ENCODE data around the gene EIF3F.

Gene EIF3F

DNA sequence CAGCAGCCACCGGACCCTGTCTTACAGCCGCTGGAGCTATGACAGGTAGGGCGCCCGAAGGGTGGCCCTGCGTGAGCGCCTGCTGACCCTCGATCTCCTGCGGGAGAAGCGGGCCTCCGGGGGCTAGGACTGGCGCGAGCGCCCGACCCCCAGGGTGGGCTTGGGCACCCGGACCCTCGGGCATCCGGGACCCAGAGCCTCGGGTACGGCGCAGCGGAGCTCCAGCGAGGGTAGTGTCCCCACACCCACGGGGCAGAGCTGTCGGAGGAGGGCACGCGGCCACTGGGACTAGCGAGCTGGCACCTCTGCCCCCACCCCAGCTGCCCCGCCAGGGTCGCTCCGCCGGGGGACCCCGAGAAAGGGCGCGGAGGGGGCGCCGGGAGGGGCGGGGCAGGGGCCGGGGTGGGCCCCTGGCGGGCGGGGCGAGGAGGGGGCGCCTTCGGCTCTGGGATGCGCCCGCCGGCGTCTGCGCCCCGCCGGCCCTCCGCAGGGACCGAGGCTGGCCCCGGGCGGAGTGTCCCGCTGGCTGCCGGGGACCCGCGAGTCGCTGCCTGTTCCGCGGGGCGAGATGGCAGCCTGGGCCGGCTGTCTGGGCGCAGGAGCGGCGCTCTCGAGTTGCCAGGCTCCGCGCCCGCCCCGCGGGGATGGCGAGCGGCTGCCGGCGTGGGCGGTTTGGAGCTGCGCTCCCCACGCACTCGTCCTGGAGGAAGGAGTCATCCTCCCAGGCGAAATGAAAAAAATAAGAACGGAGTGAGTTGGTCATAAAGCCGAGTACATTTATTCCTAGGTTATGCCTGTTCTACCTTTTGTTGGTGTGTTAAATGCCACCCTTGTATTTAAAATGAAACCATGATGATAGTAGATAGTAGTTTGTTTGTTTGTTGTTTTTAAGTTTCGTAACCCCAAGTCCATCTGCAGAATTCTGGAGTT, 32.4 kb downstream of the EIF3F start:
- H3K27ac ChIP-seq (ENCODE audit: low read length, poor library complexity, severe bottlenecking), result no peak overlapping the region
- no peaks in the 10 kb centered on the region for H3K9me3 ChIP-seq (ENCODE audit: control insufficient read depth, low read length)
- WGBS, result 2% methylated on average over 72 of the region's 84 CpGs
- no peak overlapping the region for H2BK12ac ChIP-seq (ENCODE audit: low read length in 2 of 2)
- no peak overlapping the region for H4K8ac ChIP-seq (ENCODE audit: low read length)
- H3K36me3 ChIP-seq (ENCODE audit: control insufficient read depth in 1 of 2, insufficient read depth in 2 of 2, low read depth in 1 of 2, low read length in 2 of 2), result no peaks in the 10 kb centered on the region
- H3K18ac ChIP-seq (ENCODE audit: low read depth in 1 of 2, low read length in 2 of 2), result no peak overlapping the region
- H3K27me3 ChIP-seq (ENCODE audit: control insufficient read depth in 1 of 2, insufficient read depth in 1 of 2, low read length in 2 of 2), result peaks cover 0 to 48% of the 10 kb centered on the region in 2 experiments
- no peak overlapping the region for H2AK5ac ChIP-seq (ENCODE audit: low read length, severe bottlenecking)
- H2AFZ ChIP-seq (ENCODE audit: low read depth, low read length), result peak overlapping the region; percentile 55
- H3K4me1 ChIP-seq (ENCODE audit: control insufficient read depth, insufficient read depth, low read depth, low read length), result peaks cover 17% of the 10 kb centered on the region
- H2BK15ac ChIP-seq (ENCODE audit: low read depth, poor library complexity, severe bottlenecking), result no peak overlapping the region
- no peak overlapping the region for H3K4ac ChIP-seq (ENCODE audit: low read depth in 1 of 2, low read length in 2 of 2)
- H3K79me1 ChIP-seq (replicated peaks; ENCODE audit: low read length, poor library complexity, severe bottlenecking), result no peaks in the 10 kb centered on the region
- no peak overlapping the region for H2BK120ac ChIP-seq (ENCODE audit: low read depth, low read length)
- no peak overlapping the region for H3K23ac ChIP-seq (ENCODE audit: low read length in 2 of 2)
- H3K4me2 ChIP-seq (ENCODE audit: low read length, poor library complexity, severe bottlenecking), result peak overlapping the region; percentile 98
- no peak overlapping the region for H3K14ac ChIP-seq (ENCODE audit: low read length in 2 of 2)
- no peak overlapping the region for H2BK5ac ChIP-seq (ENCODE audit: low read depth, low read length, poor library complexity, severe bottlenecking)
- H3K4me3 ChIP-seq (ENCODE audit: insufficient read depth in 1 of 2, low read depth in 1 of 2, low read length in 2 of 2), result peak overlapping the region; percentile 48 to 80
- DNase-seq, result peak; percentile 27
- H4K91ac ChIP-seq (ENCODE audit: low read length), result no peak overlapping the region
- peak overlapping the region; percentile 91 for H3K9ac ChIP-seq (ENCODE audit: low read length)

DNA sequence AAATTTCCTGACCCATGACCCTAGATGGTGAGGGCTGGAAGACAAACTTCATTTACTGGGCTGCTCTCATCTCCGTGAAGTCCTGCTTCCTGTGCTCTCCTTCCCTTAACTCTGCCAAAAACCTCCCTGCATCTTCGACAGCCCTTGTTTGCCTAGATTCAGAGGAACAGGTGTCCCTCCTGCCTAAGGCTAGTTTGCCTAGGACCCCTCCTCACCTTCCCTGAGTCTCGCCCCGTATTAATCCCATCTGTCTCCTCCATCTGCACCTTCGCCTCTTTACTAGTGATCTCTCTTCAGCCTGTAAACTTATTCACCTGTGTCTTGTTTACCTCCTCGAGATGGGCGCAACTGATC, 33.1 kb downstream of the EIF3F start:
- Histone ChIP-seq H3K4me3 (ENCODE audit: insufficient read depth in 1 of 2, low read depth in 1 of 2, low read length in 2 of 2) (peak overlapping the region in 1 of 2 experiments; percentile 77), H2AFZ (ENCODE audit: low read depth, low read length) (no peak overlapping the region), H2BK5ac (ENCODE audit: low read depth, low read length, poor library complexity, severe bottlenecking) (no peak overlapping the region), H3K18ac (ENCODE audit: low read depth in 1 of 2, low read length in 2 of 2) (no peak overlapping the region), H3K79me1 (replicated peaks; ENCODE audit: low read length, poor library complexity, severe bottlenecking) (no peaks in the 10 kb centered on the region), H4K8ac (ENCODE audit: low read length) (no peak overlapping the region), H4K91ac (ENCODE audit: low read length) (no peak overlapping the region), H3K27me3 (ENCODE audit: control insufficient read depth in 1 of 2, insufficient read depth in 1 of 2, low read length in 2 of 2) (peaks cover 0 to 48% of the 10 kb centered on the region in 2 experiments), H3K23ac (ENCODE audit: low read length in 2 of 2) (no peak overlapping the region), H3K9me3 (ENCODE audit: control insufficient read depth, low read length) (no peaks in the 10 kb centered on the region), H3K4ac (ENCODE audit: low read depth in 1 of 2, low read length in 2 of 2) (no peak overlapping the region), H3K4me2 (ENCODE audit: low read length, poor library complexity, severe bottlenecking) (no peak overlapping the region), H2BK15ac (ENCODE audit: low read depth, poor library complexity, severe bottlenecking) (no peak overlapping the region), H2BK120ac (ENCODE audit: low read depth, low read length) (no peak overlapping the region), H3K4me1 (ENCODE audit: control insufficient read depth, insufficient read depth, low read depth, low read length) (peaks cover 17% of the 10 kb centered on the region), H2AK5ac (ENCODE audit: low read length, severe bottlenecking) (no peak overlapping the region), H3K14ac (ENCODE audit: low read length in 2 of 2) (no peak overlapping the region), H3K9ac (ENCODE audit: low read length) (peak overlapping the region; percentile 91), H3K27ac (ENCODE audit: low read length, poor library complexity, severe bottlenecking) (no peak overlapping the region), H3K36me3 (ENCODE audit: control insufficient read depth in 1 of 2, insufficient read depth in 2 of 2, low read depth in 1 of 2, low read length in 2 of 2) (no peaks in the 10 kb centered on the region), H2BK12ac (ENCODE audit: low read length in 2 of 2) (no peak overlapping the region)
- DNase-seq, result no peak
- 39% methylated on average over 7 of the region's 7 CpGs for WGBS

DNA sequence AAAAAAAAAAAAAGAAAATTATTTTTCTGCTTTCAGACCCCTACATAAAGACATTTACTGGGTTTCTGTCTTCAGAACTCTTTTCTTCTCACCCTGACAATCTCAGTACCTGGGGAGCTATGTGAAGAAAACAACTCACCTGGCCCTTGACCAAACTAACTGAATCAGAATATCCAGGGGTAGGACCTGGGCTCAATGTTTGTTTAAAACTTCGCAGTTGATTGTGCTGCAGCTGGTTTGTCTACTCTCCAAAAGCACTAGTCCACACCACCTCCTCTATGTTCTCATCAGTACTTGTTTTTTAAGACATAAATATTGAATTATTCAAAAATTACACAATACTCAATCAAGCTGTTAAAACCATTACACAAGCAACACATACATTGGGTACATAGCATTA, 34.8 kb downstream of the EIF3F start:
- no peaks in the 10 kb centered on the region for H3K9me3 ChIP-seq (ENCODE audit: control insufficient read depth, low read length)
- peaks cover 17% of the 10 kb centered on the region for H3K4me1 ChIP-seq (ENCODE audit: control insufficient read depth, insufficient read depth, low read depth, low read length)
- peaks cover 0 to 35% of the 10 kb centered on the region in 2 experiments for H3K27me3 ChIP-seq (ENCODE audit: control insufficient read depth in 1 of 2, insufficient read depth in 1 of 2, low read length in 2 of 2)
- no CpG with 5 or more reads among the region's 1 CpG for WGBS
- H4K91ac ChIP-seq (ENCODE audit: low read length), result no peak overlapping the region
- DNase-seq, result no peak
- no peaks in the 10 kb centered on the region for H3K36me3 ChIP-seq (ENCODE audit: control insufficient read depth in 1 of 2, insufficient read depth in 2 of 2, low read depth in 1 of 2, low read length in 2 of 2)
- no peak overlapping the region for H3K4ac ChIP-seq (ENCODE audit: low read depth in 1 of 2, low read length in 2 of 2)
- no peak overlapping the region for H3K23ac ChIP-seq (ENCODE audit: low read length in 2 of 2)
- H3K9ac ChIP-seq (ENCODE audit: low read length), result no peak overlapping the region
- H2BK12ac ChIP-seq (ENCODE audit: low read length in 2 of 2), result no peak overlapping the region
- no peaks in the 10 kb centered on the region for H3K79me1 ChIP-seq (replicated peaks; ENCODE audit: low read length, poor library complexity, severe bottlenecking)
- H3K27ac ChIP-seq (ENCODE audit: low read length, poor library complexity, severe bottlenecking), result no peak overlapping the region
- no peak overlapping the region for H2BK15ac ChIP-seq (ENCODE audit: low read depth, poor library complexity, severe bottlenecking)
- no peak overlapping the region for H2AK5ac ChIP-seq (ENCODE audit: low read length, severe bottlenecking)
- no peak overlapping the region for H3K4me3 ChIP-seq (ENCODE audit: insufficient read depth in 1 of 2, low read depth in 1 of 2, low read length in 2 of 2)
- H2BK120ac ChIP-seq (ENCODE audit: low read depth, low read length), result no peak overlapping the region
- H3K14ac ChIP-seq (ENCODE audit: low read length in 2 of 2), result no peak overlapping the region
- H3K4me2 ChIP-seq (ENCODE audit: low read length, poor library complexity, severe bottlenecking), result no peak overlapping the region
- H3K18ac ChIP-seq (ENCODE audit: low read depth in 1 of 2, low read length in 2 of 2), result no peak overlapping the region
- no peak overlapping the region for H2BK5ac ChIP-seq (ENCODE audit: low read depth, low read length, poor library complexity, severe bottlenecking)
- H2AFZ ChIP-seq (ENCODE audit: low read depth, low read length), result no peak overlapping the region
- no peak overlapping the region for H4K8ac ChIP-seq (ENCODE audit: low read length)

DNA sequence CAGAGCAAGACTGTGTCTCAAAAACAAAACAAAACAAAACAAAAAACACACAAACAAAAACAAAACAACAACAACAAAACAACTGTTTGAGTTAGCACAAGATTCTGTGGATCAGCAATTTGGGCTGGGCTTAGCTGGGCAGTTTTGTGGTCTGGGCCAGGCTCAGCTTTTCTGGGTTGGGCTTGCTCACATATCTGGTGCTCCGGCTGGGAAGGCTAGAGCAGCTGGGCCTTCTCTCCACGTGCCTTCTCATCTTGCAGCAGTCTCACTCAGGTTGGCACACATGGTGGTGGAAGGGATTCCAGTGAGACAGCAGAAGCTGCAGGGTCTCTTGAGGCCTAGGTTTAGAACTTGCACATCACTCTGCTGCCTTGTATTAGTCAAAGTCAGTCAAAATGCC, 35.7 kb downstream of the EIF3F start:
- Histone ChIP-seq H4K91ac (ENCODE audit: low read length) (no peak overlapping the region), H2BK5ac (ENCODE audit: low read depth, low read length, poor library complexity, severe bottlenecking) (no peak overlapping the region), H3K27me3 (ENCODE audit: control insufficient read depth in 1 of 2, insufficient read depth in 1 of 2, low read length in 2 of 2) (peaks cover 0 to 25% of the 10 kb centered on the region in 2 experiments), H3K14ac (ENCODE audit: low read length in 2 of 2) (no peak overlapping the region), H3K9me3 (ENCODE audit: control insufficient read depth, low read length) (no peaks in the 10 kb centered on the region), H2BK12ac (ENCODE audit: low read length in 2 of 2) (no peak overlapping the region), H2AFZ (ENCODE audit: low read depth, low read length) (no peak overlapping the region), H3K36me3 (ENCODE audit: control insufficient read depth in 1 of 2, insufficient read depth in 2 of 2, low read depth in 1 of 2, low read length in 2 of 2) (no peaks in the 10 kb centered on the region), H3K9ac (ENCODE audit: low read length) (no peak overlapping the region), H3K23ac (ENCODE audit: low read length in 2 of 2) (no peak overlapping the region), H2BK120ac (ENCODE audit: low read depth, low read length) (no peak overlapping the region), H2AK5ac (ENCODE audit: low read length, severe bottlenecking) (no peak overlapping the region), H4K8ac (ENCODE audit: low read length) (no peak overlapping the region), H3K18ac (ENCODE audit: low read depth in 1 of 2, low read length in 2 of 2) (no peak overlapping the region), H3K4me1 (ENCODE audit: control insufficient read depth, insufficient read depth, low read depth, low read length) (peaks cover 17% of the 10 kb centered on the region), H3K4me2 (ENCODE audit: low read length, poor library complexity, severe bottlenecking) (no peak overlapping the region), H3K27ac (ENCODE audit: low read length, poor library complexity, severe bottlenecking) (no peak overlapping the region), H3K79me1 (replicated peaks; ENCODE audit: low read length, poor library complexity, severe bottlenecking) (no peaks in the 10 kb centered on the region), H2BK15ac (ENCODE audit: low read depth, poor library complexity, severe bottlenecking) (no peak overlapping the region), H3K4ac (ENCODE audit: low read depth in 1 of 2, low read length in 2 of 2) (no peak overlapping the region), H3K4me3 (ENCODE audit: insufficient read depth in 1 of 2, low read depth in 1 of 2, low read length in 2 of 2) (no peak overlapping the region)
- no peak for DNase-seq
- 62% methylated on average over 2 of the region's 2 CpGs for WGBS
